Germinal center (tissue), 1 donor: Measurements from ENCODE around the gene CBX5.
"Not testable (repeated sequence)": the region's sequence is repeated elsewhere in the genome, so short reads cannot be mapped to it uniquely, and the experiment has no call there.

Experiments used
- DNase-seq: peaks from one replicate; pipeline ENCODE4 v3.0.0; 2012; ENCODE audit warnings: mixed read lengths, low spot score

Gene CBX5

GRCh38 chr12:54265364-54265812 is 14.5 kb downstream of the CBX5 start:
- DNase-seq: no peak

- DNase-seq: no peak
These were observed 17.5 kb downstream of the CBX5 start for GRCh38 chr12:54262403-54262925.

- DNase-seq: no peak
These were observed 18.0 kb downstream of the CBX5 start for GRCh38 chr12:54261815-54262402.

DNA sequence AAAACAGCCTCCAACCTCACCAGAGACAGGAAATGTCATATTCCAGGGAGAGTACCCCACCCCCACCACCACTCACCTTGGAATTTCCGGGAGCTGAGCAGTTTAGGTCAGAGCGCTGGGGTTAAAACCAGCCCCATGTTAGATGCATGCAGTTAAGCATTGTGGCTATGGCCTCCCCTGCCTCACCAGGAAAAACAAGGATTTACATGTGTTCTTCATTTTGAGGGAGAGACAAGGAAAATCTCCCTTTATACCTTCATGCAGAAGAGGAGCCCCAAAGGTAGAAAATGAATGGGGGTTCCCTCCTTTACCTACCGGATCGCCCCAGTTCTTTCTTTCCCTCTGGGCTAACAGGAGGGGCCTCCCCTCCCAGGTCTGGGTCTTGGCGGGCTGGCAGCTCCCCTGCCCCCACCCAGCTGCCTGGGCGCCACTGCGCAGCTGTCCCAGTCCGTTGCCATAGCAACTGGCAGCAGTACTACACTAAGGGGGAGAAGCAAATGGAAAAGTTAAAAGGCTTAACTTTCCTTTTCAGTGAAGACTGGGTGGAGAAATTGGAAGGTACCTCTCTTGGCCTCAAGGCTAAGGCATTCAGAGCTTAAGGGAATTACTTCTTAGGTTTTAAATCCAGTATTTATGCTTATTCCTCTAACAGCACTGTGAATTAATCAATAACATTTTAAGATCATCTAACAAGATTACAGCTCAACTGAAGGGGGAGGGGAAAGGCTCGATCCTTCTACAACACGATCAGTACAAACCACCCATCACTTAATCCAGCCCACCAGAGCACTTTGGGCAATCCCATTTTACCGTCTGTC is 20.5 kb downstream of the CBX5 start:
- DNase-seq: peak; percentile 57

GRCh38 chr12:54258201-54258681 is 21.7 kb downstream of the CBX5 start:
- no peak for DNase-seq

DNA sequence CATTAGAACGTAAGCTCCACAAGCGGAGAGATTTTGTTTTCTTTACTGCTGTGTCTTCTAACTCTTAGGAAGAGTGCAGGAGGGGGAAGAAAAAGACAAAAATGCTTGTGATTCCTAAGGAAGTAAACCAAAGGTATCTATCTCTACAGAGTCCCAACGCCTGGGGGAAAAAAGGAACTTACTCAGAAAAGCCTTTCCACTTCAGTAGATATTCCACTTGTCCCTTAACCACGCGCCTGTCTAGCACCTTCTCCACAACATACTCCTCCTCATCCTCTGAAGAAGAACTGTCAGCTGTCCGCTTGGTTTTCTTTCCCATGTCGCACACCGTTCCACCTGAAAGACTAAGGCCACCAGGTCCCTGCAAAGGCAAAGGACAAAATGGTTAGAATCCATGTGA is 22.6 kb downstream of the CBX5 start:
- no peak for DNase-seq

- DNase-seq: no peak
These were observed 26.7 kb downstream of the CBX5 start for GRCh38 chr12:54253240-54253639.

DNA sequence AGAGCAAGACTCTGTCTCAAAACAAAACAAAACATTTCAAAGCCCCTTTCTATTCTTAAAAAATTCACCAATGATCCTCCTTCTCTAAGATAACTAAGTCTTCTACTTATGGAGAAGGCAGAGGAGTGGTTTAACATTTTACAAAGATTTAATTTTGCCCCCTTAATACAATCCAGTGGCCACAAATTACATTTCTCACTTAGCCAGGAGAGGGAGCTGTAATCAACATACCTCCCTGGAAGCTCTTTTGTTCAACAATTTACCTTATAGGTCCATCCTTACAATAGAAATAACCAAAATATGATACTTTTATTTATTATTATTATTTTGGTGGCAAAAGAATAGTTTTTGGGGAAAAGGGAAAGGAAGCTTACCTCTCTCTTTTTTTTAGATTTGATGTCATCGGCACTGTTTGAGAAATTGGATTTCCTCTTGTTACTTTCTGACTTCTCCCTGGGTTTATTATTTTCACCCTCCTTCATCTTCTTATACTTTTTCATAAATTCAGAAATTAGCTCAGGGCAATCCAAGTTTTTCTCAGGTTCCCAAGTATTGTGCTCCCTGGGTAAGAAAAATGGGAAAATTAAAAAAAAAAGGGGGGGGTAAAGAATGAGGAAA is 28.1 kb downstream of the CBX5 start:
- DNase-seq: peak; percentile 60

DNA sequence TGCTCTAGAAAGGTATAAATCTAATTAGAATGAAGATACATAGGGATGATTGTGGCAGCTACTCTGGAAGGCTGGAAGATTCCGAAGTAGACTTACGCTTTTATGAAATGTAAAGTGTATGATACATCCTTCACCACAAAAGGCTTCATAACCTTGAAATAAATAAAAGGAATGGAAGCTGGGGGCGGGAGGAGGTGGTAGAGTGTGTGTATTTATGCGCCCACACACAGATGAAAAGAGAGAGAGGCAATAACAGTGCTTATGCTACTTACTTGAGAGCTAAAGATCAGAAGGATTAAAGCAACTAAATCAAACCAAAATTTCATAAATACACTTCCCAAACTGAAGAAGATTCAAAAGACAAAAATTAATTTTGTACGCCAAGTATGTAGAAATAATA is 30.4 kb downstream of the CBX5 start:
- no peak for DNase-seq

- DNase-seq: no peak
These were observed 33.8 kb downstream of the CBX5 start for GRCh38 chr12:54246011-54246641.

GRCh38 chr12:54240971-54241588 is 38.8 kb downstream of the CBX5 start:
- DNase-seq: no peak

DNA sequence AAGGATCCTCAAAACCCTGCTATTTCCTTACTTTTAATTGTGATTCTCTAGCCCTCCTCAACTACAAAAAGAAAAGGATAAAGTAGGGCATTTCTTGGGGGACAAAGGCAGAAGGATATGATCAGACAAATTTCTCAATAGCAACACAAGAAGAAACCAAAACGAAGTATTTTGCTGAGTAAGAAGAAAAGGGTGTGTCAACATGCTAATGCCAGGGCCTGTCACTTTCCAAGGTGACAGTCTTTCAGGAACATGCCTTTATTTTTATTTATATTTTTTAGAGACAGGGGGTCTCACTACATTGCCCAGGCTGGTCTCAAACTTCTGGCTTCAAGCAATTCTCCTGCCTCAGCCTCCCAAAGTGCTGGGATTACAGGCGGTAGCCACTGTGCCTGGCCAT is 39.8 kb downstream of the CBX5 start:
- no peak for DNase-seq

DNA sequence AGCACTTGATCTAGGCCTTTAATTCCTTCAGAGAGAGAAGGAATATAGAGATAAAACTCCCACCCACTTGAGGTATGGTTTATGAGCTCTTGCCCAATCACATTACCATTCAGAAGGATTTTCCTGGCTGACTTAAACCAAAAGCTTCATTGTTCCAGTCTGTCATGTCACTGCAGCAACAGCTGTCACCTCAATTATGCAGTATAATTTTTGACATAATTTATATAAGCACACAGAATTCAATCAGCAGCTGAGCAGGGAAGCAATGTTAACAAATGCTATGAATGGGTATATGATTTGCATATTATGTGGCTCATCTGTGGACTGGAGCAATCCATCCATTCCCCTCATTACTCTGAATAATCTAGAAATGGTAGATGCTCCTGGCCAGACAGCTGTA is 40.3 kb downstream of the CBX5 start:
- DNase-seq: no peak

- DNase-seq: no peak
These were observed 41.4 kb downstream of the CBX5 start for GRCh38 chr12:54238531-54238930.

- no peak for DNase-seq
These were observed 47.1 kb downstream of the CBX5 start for GRCh38 chr12:54232790-54233189.

GRCh38 chr12:54231269-54231668 is 48.7 kb downstream of the CBX5 start:
- DNase-seq: not testable (repeated sequence)

DNA sequence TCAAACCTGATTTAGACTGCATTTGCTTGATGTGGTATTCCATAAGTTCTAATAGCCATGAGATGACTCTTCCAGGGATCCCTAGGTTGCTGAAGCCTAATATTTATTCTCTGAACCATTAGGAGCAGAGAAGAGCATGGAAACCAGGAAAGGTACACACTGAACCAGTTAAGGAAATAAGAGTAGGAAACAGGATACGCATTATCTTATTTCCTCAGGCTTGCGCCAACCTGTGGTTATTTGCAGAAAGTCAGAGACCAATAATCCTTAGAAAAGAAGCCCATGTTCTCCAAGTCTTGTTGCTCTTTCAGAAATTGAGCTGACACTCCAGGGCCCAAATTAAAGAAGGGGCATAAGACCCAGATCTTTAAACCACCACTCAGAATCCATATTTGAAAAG is 49.4 kb downstream of the CBX5 start:
- DNase-seq: no peak

- DNase-seq: no peak
These were observed 50.2 kb downstream of the CBX5 start for GRCh38 chr12:54229624-54230212.

- no peak for DNase-seq
These were observed 51.5 kb downstream of the CBX5 start for GRCh38 chr12:54228471-54228870.

GRCh38 chr12:54227927-54228326 is 52.0 kb downstream of the CBX5 start:
- not testable (repeated sequence) for DNase-seq

DNA sequence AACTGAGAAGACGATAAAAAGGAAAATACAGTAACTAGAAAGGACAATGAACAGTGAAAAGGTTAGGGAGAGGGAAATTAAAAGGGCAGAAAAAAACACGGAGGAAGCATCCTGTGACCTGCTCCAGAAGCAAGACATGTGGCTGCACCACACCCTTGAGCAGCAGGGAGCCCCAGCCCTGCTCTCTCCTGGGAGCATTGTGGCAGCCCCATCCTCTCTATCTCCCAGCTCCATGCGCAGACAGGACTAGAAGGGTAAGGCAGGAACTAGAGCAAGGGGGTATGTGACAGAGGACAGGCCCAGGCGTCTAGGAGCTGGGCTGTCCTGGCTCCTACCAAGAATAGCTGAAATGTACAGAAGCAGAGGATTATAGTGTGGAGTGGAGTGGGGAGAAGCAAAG is 52.5 kb downstream of the CBX5 start:
- no peak for DNase-seq

- DNase-seq: no peak
These were observed 54.3 kb downstream of the CBX5 start for GRCh38 chr12:54225666-54226065.
